Effector memory CD8-positive, alpha-beta T cell (primary cell): ENCODE data around the gene OR51B6.

Experiments
- ATAC-seq: fragments of 150-1000 bp; cut with Tn5 transposase; replicated peaks from 2 replicates; pipeline ENCODE4 v1.10.0; 2021; ENCODE audit warnings: mild to moderate bottlenecking, moderate library complexity
- DNase-seq, 3 experiments: peaks; one replicate each; pipeline ENCODE4 v3.0.0; 2021
- H3K27ac Mint-ChIP-seq, 2 donors: one replicate each; pipeline ENCODE4 v1.8.0; 2022; ENCODE audit warnings: mild to moderate bottlenecking in 2 of 2, mixed read lengths in 2 of 2, moderate library complexity in 2 of 2
- H3K27me3 Mint-ChIP-seq, 2 donors: one replicate each; pipeline ENCODE4 v1.8.0; 2022; ENCODE audit warnings: mixed read lengths in 2 of 2
- H3K36me3 Mint-ChIP-seq: one replicate; pipeline ENCODE4 v1.8.0; 2022; ENCODE audit warnings: mild to moderate bottlenecking, moderate library complexity, mixed read lengths; ENCODE audit not compliant: insufficient read depth
- H3K4me1 Mint-ChIP-seq, 2 donors: one replicate each; pipeline ENCODE4 v1.8.0; 2022; ENCODE audit warnings: low read depth in 2 of 2, mixed read lengths in 2 of 2
- H3K4me3 Mint-ChIP-seq, 2 donors: one replicate each; pipeline ENCODE4 v1.8.0; 2022; ENCODE audit warnings: mild to moderate bottlenecking in 2 of 2, mixed read lengths in 2 of 2, moderate library complexity in 2 of 2
- H3K9me3 Mint-ChIP-seq, 2 donors: one replicate each; pipeline ENCODE4 v1.8.0; 2022; ENCODE audit warnings: mixed read lengths in 2 of 2

The OR51B6 gene

DNA sequence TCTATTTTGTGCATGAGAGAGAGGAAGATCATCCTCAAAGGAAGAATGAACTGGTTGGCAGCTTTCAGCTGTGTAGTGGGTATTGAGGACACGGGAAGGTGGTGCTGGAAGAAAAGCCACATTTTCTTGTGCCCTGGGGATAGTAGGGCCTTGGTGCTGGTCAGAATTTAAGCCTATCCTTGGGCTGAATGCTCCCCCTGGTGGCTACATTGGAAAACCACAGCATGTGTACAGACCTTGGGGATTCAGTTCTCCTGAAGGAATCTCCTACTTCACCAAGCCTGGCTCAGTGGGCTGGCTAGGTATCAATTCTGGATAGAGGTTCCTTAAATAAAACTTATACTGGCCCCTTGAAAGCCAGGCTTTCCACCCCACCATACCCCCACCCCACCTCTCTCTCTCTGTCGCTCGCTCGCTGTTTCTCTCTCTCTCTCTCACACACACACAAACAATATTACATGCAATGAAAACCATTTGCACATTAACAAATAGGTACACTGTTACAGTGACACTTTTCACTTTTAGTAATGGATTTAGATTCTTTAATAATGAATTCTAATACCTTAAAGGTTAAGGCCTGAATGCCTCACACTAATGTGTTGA, 29.5 kb downstream of the OR51B6 start:
- DNase-seq: no peak

DNA sequence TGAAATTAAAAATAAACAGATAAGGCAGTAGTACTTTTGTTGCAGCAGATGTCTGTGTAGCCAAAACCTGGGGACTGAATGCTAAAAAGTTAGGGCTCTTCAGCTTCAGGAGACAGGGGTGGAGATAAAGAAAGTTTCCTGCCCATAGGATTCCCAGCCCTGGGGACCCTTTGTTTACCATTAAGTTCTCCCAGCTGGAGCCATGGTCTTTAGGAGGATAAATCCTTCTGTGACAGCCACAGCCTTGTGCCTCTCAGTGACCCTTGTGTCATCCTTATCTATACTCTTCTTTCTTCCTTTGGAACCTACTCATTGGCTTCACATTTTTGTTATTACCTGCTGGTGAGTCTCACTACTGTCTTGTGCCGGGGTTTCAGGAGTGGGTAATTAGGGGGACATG, 32.3 kb downstream of the OR51B6 start, which contains the start of gene OR51M1:
OR51M1 (plus strand) TSS at position 237 of the 400 bp plus-strand sequence. CDS start 5,587 bp downstream, outside the sequence.
- Mint-ChIP-seq H3K27ac (no peak within 1 kb of the TSS), H3K36me3 (no peaks in the 10 kb centered on the region), H3K27me3 (peaks cover 0 to 6% of the 10 kb centered on the region in 2 donors), H3K4me3 (no peak within 1 kb of the TSS), H3K9me3 (no peaks in the 10 kb centered on the region), H3K4me1 (no peaks in the 10 kb centered on the region)
- no peak for ATAC-seq
- no peak for DNase-seq

More for the DNA sequence above, 29.5 kb downstream of the OR51B6 start:
- H3K27me3 Mint-ChIP-seq: peaks cover 0 to 12% of the 10 kb centered on the region in 2 donors
- no peaks in the 10 kb centered on the region for H3K4me1 Mint-ChIP-seq
- no peak for ATAC-seq
- no peak overlapping the region for H3K4me3 Mint-ChIP-seq
- no peak overlapping the region for H3K27ac Mint-ChIP-seq
- no peaks in the 10 kb centered on the region for H3K36me3 Mint-ChIP-seq
- H3K9me3 Mint-ChIP-seq: peaks cover 0 to 3% of the 10 kb centered on the region in 2 donors

DNA sequence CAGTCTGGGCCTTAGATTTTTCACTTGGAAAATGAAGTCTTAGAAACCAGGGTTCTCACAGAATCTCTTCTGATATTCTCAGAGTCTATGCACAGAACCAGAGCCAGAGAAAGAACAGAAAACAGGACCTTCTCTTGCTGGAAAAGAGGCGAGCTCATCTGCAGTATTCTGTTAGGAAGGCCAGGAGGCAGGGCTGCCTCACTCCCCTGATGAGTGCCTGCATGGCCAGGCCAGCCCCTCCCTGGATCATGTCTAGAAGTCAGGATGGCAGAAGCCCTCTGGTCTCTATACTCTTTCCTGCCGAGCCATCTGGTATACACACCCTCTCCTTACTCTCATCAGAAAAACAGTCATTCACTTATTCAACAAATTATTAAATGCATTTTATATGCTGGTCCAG, 33.0 kb downstream of the OR51B6 start:
- Mint-ChIP-seq H3K27me3 (peaks cover 0 to 6% of the 10 kb centered on the region in 2 donors), H3K9me3 (no peaks in the 10 kb centered on the region), H3K4me3 (no peak overlapping the region), H3K4me1 (no peaks in the 10 kb centered on the region), H3K36me3 (no peaks in the 10 kb centered on the region), H3K27ac (no peak overlapping the region)
- ATAC-seq (no peak), DNase-seq (no peak)

DNA sequence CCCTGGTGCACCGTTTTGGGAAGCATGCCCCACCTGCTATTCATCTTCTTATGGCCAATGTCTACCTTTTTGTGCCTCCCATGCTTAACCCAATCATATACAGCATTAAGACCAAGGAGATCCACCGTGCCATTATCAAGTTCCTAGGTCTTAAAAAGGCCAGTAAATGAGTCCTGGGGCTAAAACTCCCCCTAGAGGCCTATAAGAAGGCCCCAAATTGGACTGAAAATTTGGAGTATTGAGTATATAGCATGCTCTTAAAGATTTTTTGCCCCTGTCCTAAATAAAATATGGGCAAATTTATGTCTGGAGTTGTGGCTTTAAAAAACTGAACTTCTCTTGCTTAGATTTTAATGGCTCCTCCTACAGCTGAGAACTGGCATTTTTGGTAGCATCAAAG, 38.9 kb downstream of the OR51B6 start:
- Mint-ChIP-seq H3K36me3 (no peaks in the 10 kb centered on the region), H3K4me3 (no peak overlapping the region), H3K4me1 (no peaks in the 10 kb centered on the region), H3K27ac (no peak overlapping the region), H3K9me3 (peaks cover 0 to 3% of the 10 kb centered on the region in 2 donors), H3K27me3 (peaks cover 0 to 7% of the 10 kb centered on the region in 2 donors)
- ATAC-seq (no peak), DNase-seq (no peak)

DNA sequence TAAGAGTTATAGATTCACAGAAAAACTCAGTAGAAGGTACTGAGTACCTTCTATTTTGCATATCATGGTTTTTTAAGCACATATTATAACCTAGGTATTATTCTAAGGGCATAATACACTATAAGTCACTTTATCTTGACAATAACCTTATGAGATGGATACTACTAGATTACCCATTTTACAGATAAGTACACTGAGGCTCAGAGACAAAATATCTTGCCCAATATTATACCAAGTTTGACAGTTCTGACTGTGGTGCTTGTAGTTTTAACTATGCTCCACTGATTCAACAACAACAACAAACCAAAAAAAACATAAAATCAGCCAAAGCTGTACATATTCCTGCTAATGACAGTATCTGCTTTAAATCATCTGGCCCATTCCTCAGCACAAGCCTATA, 42.8 kb downstream of the OR51B6 start:
- no peaks in the 10 kb centered on the region for H3K36me3 Mint-ChIP-seq
- ATAC-seq: no peak
- peaks cover 0 to 7% of the 10 kb centered on the region in 2 donors for H3K27me3 Mint-ChIP-seq
- no peak overlapping the region for H3K4me3 Mint-ChIP-seq
- DNase-seq: no peak
- no peak overlapping the region for H3K27ac Mint-ChIP-seq
- peaks cover 0 to 5% of the 10 kb centered on the region in 2 donors for H3K9me3 Mint-ChIP-seq
- no peaks in the 10 kb centered on the region for H3K4me1 Mint-ChIP-seq

DNA sequence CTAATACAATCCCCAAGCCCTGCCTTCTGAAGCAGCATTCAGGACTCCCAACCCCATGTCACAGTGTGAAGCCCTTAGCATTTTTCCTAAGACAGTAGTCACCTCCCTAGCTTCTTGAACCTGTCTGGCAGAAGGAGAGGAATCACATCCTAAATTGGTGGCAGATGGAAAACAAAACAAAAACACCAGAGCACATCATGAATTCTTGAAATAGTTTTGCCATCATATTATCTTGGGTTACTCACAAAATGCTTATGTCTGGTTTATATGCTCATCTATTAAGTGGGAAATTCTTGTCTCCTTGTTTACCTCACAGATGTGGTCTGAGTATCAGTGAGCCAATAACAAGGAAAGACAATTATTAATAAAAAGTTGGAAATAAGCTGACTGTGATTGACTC, 47.6 kb downstream of the OR51B6 start:
- Mint-ChIP-seq H3K4me3 (no peak overlapping the region), H3K27ac (no peak overlapping the region), H3K27me3 (peaks cover 0 to 14% of the 10 kb centered on the region in 2 donors), H3K4me1 (no peaks in the 10 kb centered on the region), H3K36me3 (no peaks in the 10 kb centered on the region), H3K9me3 (peaks cover 2 to 6% of the 10 kb centered on the region in 2 donors)
- DNase-seq (no peak), ATAC-seq (no peak)
